ENCODE results near the gene MAP1S.

MAP1S gene

GRCh38 chr19:17718947-17719711 lies at the start of gene MAP1S:
TSS of gene MAP1S (plus strand) at chr19:17719480. CDS start at chr19:17719503, 23 bp downstream.
- Mint-ChIP-seq H3K36me3 (peaks cover 20 to 22% of the 10 kb centered on the region in 2 donors), H3K4me1 (peaks cover 39 to 51% of the 10 kb centered on the region in 2 donors), H3K27me3 (no peaks in the 10 kb centered on the region)

GRCh38 chr19:17671906-17672305 lies 47.4 kb upstream of the MAP1S start:
- Mint-ChIP-seq H3K9me3 (peaks cover 2 to 4% of the 10 kb centered on the region in 2 donors), H3K4me1 (no peaks in the 10 kb centered on the region), H3K27me3 (peaks cover 16 to 27% of the 10 kb centered on the region in 2 donors), H3K36me3 (no peaks in the 10 kb centered on the region), H3K27ac (no peak overlapping the region), H3K4me3 (no peak overlapping the region)
- ATAC-seq (replicated peaks) (peak; percentile 73), DNase-seq (peak; percentile 12)

More at GRCh38 chr19:17718947-17719711, at the start of gene MAP1S:
- Mint-ChIP-seq H3K27ac (peak within 1 kb of the TSS; percentile 91), H3K4me3 (peak within 1 kb of the TSS; percentile 89 to 92), H3K9me3 (no peaks in the 10 kb centered on the region)
- DNase-seq (peak; percentile 56), ATAC-seq (replicated peaks) (peak; percentile 86 to 87)

GRCh38 chr19:17673937-17674799 lies 45.1 kb upstream of the MAP1S start:
- Mint-ChIP-seq H3K9me3 (peaks cover 2 to 4% of the 10 kb centered on the region in 2 donors), H3K27me3 (peaks cover 29 to 47% of the 10 kb centered on the region in 2 donors), H3K36me3 (no peaks in the 10 kb centered on the region), H3K27ac (no peak overlapping the region), H3K4me3 (no peak overlapping the region), H3K4me1 (no peaks in the 10 kb centered on the region)
- DNase-seq (no peak), ATAC-seq (replicated peaks) (no peak)

GRCh38 chr19:17676295-17676694 lies 43.0 kb upstream of the MAP1S start:
- H3K27ac Mint-ChIP-seq = no peak overlapping the region
- peaks cover 42 to 64% of the 10 kb centered on the region in 2 donors for H3K27me3 Mint-ChIP-seq
- H3K4me3 Mint-ChIP-seq = no peak overlapping the region
- ATAC-seq (replicated peaks) (no peak), DNase-seq (no peak)
- no peaks in the 10 kb centered on the region for H3K36me3 Mint-ChIP-seq
- H3K4me1 Mint-ChIP-seq = peaks cover 12 to 21% of the 10 kb centered on the region in 2 donors
- H3K9me3 Mint-ChIP-seq = peaks cover 2 to 4% of the 10 kb centered on the region in 2 donors

- Mint-ChIP-seq H3K36me3 (no peaks in the 10 kb centered on the region), H3K4me1 (peaks cover 12 to 24% of the 10 kb centered on the region in 2 donors), H3K27ac (no peak overlapping the region), H3K9me3 (peaks cover under 1 to 2% of the 10 kb centered on the region in 2 donors), H3K4me3 (no peak overlapping the region), H3K27me3 (peaks cover 44 to 67% of the 10 kb centered on the region in 2 donors)
- no peak for ATAC-seq (replicated peaks)
- DNase-seq = no peak
These were observed 42.3 kb upstream of the MAP1S start for GRCh38 chr19:17677002-17677401.

GRCh38 chr19:17678836-17679235 lies 40.4 kb upstream of the MAP1S start:
- Mint-ChIP-seq H3K36me3 (no peaks in the 10 kb centered on the region), H3K27ac (no peak overlapping the region), H3K9me3 (no peaks in the 10 kb centered on the region), H3K4me3 (peak overlapping the region in 1 of 2 donors; percentile 2), H3K27me3 (peaks cover 52 to 82% of the 10 kb centered on the region in 2 donors), H3K4me1 (peaks cover 12 to 24% of the 10 kb centered on the region in 2 donors)
- DNase-seq (no peak), ATAC-seq (replicated peaks) (no peak)

- peaks cover 53 to 82% of the 10 kb centered on the region in 2 donors for H3K27me3 Mint-ChIP-seq
These were observed 39.6 kb upstream of the MAP1S start for GRCh38 chr19:17679526-17680229.

GRCh38 chr19:17680230-17680722 lies 39.0 kb upstream of the MAP1S start:
- H3K36me3 Mint-ChIP-seq = no peaks in the 10 kb centered on the region
- peaks cover 56 to 87% of the 10 kb centered on the region in 2 donors for H3K27me3 Mint-ChIP-seq
- H3K9me3 Mint-ChIP-seq = no peaks in the 10 kb centered on the region
- DNase-seq (peak; percentile 71), ATAC-seq (replicated peaks) (peak; percentile 97 to 98)
- peaks cover 12 to 24% of the 10 kb centered on the region in 2 donors for H3K4me1 Mint-ChIP-seq
- peak overlapping the region; percentile 59 for H3K27ac Mint-ChIP-seq
- H3K4me3 Mint-ChIP-seq = peak overlapping the region; percentile 76 to 82

More at GRCh38 chr19:17679526-17680229, 39.6 kb upstream of the MAP1S start:
- Mint-ChIP-seq H3K9me3 (no peaks in the 10 kb centered on the region), H3K36me3 (no peaks in the 10 kb centered on the region), H3K27ac (peak overlapping the region; percentile 59), H3K4me1 (peaks cover 12 to 24% of the 10 kb centered on the region in 2 donors), H3K4me3 (peak overlapping the region; percentile 76 to 82)
- DNase-seq (no peak), ATAC-seq (replicated peaks) (no peak)

GRCh38 chr19:17681505-17682125 lies 37.7 kb upstream of the MAP1S start:
- no peak overlapping the region for H3K27ac Mint-ChIP-seq
- no peaks in the 10 kb centered on the region for H3K36me3 Mint-ChIP-seq
- H3K9me3 Mint-ChIP-seq = no peaks in the 10 kb centered on the region
- peaks cover 61 to 85% of the 10 kb centered on the region in 2 donors for H3K27me3 Mint-ChIP-seq
- DNase-seq (no peak), ATAC-seq (replicated peaks) (peak in 1 of 2 donors; percentile 14)
- H3K4me3 Mint-ChIP-seq = no peak overlapping the region
- peaks cover 12 to 24% of the 10 kb centered on the region in 2 donors for H3K4me1 Mint-ChIP-seq

GRCh38 chr19:17682273-17682672 lies 37.0 kb upstream of the MAP1S start:
- Mint-ChIP-seq H3K27me3 (peaks cover 66 to 83% of the 10 kb centered on the region in 2 donors), H3K36me3 (no peaks in the 10 kb centered on the region), H3K4me3 (no peak overlapping the region), H3K27ac (no peak overlapping the region), H3K4me1 (peaks cover 12 to 29% of the 10 kb centered on the region in 2 donors), H3K9me3 (no peaks in the 10 kb centered on the region)
- ATAC-seq (replicated peaks) (no peak), DNase-seq (no peak)

GRCh38 chr19:17683078-17683477 lies 36.2 kb upstream of the MAP1S start:
- DNase-seq (no peak), ATAC-seq (replicated peaks) (no peak)
- Mint-ChIP-seq H3K36me3 (peaks cover 0 to 1% of the 10 kb centered on the region in 2 donors), H3K27ac (no peak overlapping the region), H3K4me1 (peaks cover 17 to 35% of the 10 kb centered on the region in 2 donors), H3K4me3 (no peak overlapping the region), H3K9me3 (no peaks in the 10 kb centered on the region), H3K27me3 (peaks cover 65 to 82% of the 10 kb centered on the region in 2 donors)

- Mint-ChIP-seq H3K4me3 (no peak overlapping the region), H3K27ac (no peak overlapping the region), H3K9me3 (no peaks in the 10 kb centered on the region), H3K4me1 (peaks cover 19 to 40% of the 10 kb centered on the region in 2 donors), H3K36me3 (peaks cover 3 to 4% of the 10 kb centered on the region in 2 donors), H3K27me3 (peaks cover 65 to 81% of the 10 kb centered on the region in 2 donors)
- no peak for ATAC-seq (replicated peaks)
- DNase-seq = no peak
These were observed 35.0 kb upstream of the MAP1S start for GRCh38 chr19:17684256-17684655.

GRCh38 chr19:17685451-17686022 lies 33.7 kb upstream of the MAP1S start:
- no peak for ATAC-seq (replicated peaks)
- peaks cover 3 to 4% of the 10 kb centered on the region in 2 donors for H3K36me3 Mint-ChIP-seq
- H3K9me3 Mint-ChIP-seq = no peaks in the 10 kb centered on the region
- no peak for DNase-seq
- H3K4me1 Mint-ChIP-seq = peaks cover 10 to 28% of the 10 kb centered on the region in 2 donors
- H3K27ac Mint-ChIP-seq = no peak overlapping the region
- peaks cover 57 to 79% of the 10 kb centered on the region in 2 donors for H3K27me3 Mint-ChIP-seq
- no peak overlapping the region for H3K4me3 Mint-ChIP-seq
